Stimulated activated CD4-positive, alpha-beta T cell treated with anti-CD3 and anti-CD28 coated beads, Interleukin-1b, Interleukin-23, amount 100 ng/mL, for 4 hours (primary cell): ENCODE data around the gene ATXN1.

Experiments
- DNase-seq, 2 donors: peaks; one replicate each; pipeline ENCODE4 v3.0.0-alpha.2; 2020; ENCODE audit warnings: low read depth in 2 of 2

The ATXN1 gene

DNA sequence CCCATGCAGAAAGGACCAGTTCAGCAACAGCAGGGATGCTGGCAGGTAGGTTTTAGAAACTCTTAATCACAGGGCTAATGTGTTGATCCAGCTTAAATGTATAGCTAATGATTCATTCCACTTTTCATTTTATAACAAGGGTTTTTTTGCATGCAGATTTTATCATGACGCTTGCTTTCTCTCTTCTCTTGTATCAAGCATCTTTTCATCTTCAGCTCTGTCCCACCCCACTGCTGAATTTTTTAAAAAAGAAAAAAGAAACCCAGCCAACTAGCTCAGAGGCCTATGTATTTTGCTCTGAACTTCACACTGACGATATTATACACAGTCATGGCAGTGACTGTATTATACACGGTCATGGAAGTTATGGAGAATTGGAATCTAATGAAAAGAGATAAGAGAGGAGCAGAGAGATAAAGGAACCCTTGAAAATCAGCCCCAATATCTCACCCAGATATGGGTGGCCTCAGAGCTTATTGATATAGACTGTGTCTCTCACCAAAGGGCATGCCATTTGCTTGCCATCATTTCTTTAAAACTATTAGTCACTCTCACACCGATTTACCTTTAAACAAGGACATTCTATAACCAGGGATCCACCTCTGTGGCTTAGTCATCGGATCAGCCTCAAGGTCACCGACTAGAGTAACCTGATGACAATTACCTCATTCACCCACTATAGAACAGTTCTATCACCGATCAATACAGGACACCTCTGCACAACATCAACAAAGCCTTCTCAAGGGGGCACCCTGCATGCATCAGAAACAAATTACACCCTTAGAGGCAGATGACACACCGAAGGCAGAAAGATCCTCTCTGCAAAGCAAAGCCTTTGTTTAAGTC is 222.0 kb downstream of the ATXN1 start:
- DNase-seq: no peak

DNA sequence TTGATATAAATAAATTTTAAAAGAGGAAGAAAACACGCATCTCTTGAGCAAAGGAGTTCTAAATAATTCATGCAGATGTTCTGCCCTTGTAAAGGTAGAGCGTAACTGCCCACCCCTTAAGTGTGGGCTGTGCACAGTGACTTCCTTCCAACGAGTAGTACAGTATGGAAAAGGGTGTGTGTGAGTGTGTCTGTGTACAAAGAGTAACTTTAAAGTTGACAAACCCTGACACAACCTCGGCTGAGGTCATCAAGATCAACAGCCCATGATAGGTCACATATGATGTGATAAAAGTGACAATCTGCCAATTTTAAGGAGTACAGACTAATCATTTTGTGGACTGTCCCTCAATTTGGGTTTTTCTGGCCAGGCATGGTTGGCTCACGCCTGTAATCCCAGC is 225.7 kb downstream of the ATXN1 start:
- no peak for DNase-seq

DNA sequence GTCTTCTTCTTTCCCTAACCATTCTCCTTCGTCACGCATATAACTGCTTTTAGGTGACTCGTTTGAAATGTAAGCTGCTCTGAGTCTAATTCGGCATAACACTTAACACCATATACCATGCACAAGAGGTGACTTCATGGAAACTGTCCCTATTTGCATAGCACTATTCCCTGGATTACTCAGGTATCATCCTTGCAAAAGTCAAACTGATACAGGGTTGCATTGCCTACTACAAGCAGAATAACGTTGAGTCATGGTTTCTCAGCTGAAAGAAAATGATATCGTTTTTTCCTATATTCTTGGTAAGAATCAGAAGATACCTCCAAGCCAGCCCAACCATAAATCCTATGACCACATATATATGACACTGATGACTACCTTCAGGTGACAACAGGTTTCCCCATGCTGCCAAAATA is 227.5 kb downstream of the ATXN1 start:
- no peak for DNase-seq

DNA sequence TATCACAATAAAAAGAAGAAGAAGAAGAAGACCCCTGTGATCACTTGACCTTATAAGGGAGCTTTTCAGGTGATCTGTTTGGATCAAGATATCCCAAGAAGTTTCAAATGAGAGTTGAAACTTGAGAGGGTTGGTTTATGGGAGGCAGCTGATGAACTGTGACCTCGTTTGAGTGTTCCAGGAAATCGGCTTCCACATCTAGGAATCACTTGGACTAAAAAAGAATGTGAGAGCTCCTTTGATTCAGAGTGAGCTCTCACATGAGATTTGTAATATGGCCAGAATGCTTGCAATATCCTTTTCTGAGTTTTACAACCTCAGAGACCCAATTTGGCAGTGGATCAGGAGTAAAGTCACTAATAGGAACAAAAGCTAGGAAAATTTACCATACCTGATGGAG is 228.1 kb downstream of the ATXN1 start:
- no peak for DNase-seq

DNA sequence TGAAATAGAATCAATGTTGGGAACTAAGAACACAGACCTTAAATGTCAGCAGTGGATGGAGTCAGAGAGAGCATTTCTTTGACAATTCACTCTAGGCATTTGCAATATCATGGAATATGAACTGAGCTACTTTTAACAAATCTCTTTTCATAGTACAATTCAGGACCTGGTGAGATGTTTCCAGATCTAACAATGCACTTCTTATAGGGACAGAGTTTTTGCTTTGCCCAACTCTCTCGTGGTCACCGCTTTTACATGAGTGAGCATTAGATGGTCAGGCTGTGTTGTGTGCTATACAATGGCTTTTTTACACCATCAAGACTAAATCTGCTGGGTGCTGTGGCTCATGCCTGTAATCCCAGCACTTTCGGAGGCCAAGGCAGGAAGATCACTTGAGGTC is 233.6 kb downstream of the ATXN1 start:
- no peak for DNase-seq

DNA sequence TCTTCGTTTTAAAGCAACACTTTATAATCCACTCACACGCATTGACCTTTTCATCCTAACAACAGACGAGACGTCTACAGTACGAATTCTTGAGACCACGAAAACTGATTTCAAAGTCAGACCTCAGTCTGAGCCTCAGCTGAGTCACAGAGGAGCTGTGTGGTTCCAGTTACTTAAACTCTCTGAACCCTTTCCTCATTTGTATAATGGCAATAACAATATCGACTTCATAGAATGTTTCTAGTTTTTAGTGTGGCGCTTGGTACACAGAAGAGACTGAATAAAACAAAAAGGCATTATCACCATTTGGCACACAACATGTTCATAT is 236.9 kb downstream of the ATXN1 start:
- DNase-seq: no peak

DNA sequence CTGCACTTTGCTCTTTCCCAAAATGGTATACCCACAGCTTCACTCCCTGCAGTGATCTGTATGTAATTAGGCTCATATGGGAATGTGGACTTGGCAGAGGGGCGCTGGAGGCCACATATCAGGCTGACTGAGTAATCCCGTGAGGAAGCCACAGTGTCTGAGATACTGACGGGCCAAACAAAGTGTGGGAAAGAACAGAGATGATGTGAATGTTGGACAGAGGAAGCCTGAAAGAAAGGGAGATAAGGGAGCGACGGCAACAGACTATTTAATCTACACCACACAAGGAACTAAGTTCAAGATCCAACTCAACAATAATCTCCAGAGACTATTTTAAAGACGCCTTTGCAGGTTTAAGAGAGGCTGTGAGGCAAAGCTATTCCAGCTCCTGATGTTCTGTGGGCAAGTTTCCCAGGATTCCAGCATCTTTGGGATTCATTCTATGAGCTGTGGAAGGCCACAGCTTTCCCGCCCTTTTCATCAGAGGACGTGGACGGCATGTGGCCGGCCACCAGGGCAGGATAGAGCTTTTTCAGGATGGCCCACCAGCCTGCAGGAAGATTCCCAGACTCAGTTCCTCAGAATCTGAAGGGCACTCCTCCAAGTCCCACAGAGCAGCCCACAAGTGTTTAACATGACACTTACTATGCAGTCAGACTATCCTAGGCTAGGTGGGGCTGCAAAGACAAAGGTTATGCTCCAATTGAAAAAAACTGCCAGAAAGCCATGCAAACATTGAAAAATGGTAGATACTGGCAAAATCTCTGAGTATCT is 237.5 kb downstream of the ATXN1 start:
- no peak for DNase-seq

DNA sequence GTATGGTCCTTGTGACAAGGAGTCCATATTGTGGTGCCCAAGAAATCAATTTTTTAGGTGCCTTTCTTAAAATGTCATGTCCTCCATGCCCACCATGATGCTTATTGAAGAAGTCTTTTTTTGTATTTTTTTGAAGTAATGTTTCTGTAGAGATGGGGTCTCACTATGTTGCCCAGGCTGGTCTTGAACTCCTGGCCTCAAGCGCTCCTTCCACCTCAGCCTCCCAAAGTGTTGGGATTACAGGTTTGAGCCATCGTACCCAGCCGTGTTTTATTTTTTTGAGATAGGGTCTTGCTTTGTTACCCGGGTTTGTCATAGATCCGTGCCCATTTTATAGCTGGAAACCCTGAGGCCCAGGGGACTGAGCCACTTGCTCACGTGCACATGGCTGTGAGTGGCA is 238.3 kb downstream of the ATXN1 start:
- DNase-seq: no peak

DNA sequence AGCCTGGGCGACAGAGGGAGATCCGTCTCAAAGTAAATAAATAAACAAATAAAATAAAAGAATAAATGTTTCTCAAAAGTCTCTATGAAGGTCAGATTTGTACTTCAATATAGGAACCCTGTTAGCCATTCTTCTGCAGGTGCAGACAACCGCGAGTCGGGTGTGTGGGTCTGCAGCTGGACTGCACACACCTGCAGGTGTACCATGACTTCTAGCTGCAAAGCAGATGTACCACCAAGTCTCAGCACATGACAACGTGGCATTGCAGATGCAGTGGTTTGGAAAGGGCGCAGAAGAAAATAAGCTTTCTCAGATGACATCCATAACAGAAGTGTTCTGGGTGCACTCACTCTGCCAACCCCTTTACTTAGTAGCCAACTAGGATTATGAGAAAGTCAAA is 239.7 kb downstream of the ATXN1 start:
- no peak for DNase-seq

DNA sequence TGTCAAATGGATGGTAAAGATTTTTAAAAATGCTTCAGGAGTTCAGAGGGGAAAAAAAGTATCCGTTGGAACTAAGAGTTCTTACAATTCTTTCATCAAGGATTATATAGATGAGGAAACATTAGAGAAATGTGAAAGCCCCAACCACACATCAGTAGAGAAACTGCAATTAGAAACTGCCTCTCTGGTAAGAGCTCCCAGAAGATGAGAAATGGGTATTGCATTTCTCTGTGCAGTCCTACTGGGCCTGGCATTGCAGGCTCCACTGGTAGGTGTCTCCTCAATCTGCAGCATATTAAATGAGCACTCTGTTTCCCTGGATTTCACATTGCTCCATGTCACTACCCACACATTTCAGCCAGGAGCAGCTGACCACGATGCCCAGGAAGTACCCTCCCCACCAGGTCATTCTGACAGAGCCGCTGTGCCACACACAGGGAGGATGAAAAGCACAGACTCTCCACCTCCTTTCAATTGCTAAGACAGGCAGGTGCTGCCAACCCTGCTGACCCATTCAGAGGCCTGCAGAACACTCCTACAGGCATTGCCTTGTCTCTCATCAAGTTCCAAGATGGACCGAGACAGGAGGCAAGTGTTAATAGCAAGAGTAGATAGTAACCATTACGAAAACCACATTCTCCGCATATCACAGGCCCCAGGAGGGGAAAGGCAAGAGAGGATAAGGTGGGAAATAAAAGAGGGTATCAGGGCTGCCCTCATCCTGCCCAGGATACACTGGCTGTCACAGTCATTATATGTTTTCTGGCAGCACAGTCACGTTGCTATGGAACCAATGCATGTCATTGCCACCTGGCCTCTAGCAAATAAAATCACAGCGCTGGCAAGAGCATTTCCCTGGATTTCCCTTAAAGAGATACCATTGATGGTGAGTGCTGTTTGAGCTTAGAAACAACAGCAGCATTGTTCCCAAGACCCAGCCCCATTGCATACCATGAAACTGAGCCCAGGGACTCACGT is 241.7 kb downstream of the ATXN1 start:
- no peak for DNase-seq

DNA sequence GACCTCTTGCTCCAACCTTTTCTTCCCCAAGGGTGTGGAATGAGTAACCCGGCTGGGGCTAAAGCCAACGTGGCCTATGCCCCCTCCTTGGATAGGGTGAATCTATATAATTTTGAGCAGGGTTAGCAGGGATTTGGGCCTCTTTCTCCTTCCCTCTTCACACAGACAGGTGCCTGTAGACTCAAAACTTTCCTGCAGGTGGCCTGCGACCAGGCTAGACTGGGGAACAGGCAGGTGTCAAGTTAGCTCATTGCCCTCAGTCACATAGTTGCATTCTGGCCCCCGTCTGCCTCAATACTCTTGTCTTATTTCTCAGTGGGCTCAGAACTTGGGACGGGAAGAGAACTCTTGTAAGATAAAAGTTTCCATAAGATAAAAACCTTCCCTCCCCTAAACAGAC is 243.0 kb downstream of the ATXN1 start:
- DNase-seq: no peak

DNA sequence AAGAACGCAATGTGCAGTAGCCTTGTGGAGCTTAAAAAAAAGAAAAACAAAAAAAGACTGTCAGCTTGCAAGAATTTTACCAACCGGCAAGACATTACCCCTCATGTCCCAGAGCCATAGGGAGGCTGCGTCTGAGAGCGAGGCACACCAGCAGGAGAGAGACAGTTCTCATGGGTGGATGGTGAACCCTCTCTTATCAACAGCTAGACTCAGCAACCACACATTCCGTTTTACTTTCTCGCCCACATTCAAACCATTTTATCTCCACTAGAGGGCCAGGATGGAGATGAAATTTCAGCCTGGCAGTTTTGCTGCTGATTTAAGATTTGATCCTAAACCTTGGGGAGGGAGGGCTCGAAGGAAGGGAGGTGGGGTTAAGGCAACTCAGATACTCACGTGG is 247.0 kb downstream of the ATXN1 start:
- DNase-seq: no peak

DNA sequence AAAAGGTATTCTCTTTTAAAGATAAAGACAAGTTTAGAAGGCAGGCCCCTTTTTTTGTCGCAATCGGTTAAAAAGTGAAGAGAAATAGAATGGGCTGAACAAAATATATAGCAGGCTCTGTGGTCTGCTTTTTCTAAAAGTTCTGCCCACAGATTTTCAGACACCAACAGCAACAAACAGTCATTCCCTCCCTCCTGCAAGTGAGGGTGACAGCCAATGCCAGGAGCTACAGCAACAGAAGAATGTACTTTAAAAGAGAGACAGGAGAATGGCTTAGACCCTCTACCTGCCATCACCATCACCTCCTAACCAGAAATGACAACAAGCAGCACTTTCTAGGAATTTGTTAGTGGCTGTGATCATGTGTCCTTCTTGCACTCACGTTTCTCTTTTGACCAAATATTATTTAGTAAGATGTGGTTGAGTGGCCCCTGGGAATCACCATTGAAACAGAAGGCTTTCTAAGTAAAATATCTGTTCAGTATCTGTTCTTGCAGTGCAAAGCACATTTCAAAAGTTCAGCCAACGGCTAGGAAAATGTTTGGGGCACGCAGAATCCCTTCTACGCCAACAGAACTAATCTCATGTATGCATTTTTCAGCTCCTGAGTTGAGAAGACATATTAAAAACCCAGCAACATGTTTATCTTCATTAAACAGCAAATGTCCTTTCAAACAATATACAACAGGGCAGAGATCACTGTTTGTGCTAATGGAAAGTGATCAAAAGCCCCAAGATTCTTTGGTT is 248.5 kb downstream of the ATXN1 start:
- DNase-seq: no peak

DNA sequence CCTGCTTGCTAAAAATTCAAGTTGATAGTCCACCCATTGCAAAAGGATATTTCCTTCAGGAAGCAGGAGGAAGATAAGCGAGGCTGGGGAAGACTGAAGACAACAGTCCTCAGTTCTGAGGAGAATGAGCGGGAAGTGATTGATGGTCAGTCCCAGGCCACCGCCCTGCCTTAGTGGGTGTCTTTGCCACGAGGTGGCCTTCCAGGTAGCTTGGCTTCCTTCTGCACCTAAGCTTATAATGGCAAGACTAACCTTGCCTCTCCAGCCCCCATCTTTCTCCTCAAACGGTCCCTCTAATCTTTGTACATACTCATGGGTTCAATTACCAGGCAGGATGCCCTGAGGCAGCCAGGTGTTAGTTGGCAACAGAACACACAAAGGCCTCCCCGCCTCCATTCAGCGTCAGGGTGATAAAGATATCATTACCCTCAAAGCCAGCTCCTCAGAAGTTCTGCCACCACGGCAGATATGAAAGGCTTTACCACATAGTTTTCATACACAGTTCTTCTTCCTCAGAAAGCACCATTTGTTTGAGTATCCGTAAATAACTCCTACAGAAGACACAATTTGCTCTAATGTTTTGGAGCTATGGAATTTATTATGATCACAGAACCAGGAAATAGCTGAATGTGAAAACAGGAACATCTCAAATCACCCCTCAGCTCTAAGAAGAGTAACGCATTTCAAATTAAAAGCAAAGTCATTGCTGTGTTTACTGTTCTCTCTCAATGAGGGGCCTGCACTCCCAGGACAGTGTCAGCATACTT is 249.4 kb downstream of the ATXN1 start:
- DNase-seq: no peak

DNA sequence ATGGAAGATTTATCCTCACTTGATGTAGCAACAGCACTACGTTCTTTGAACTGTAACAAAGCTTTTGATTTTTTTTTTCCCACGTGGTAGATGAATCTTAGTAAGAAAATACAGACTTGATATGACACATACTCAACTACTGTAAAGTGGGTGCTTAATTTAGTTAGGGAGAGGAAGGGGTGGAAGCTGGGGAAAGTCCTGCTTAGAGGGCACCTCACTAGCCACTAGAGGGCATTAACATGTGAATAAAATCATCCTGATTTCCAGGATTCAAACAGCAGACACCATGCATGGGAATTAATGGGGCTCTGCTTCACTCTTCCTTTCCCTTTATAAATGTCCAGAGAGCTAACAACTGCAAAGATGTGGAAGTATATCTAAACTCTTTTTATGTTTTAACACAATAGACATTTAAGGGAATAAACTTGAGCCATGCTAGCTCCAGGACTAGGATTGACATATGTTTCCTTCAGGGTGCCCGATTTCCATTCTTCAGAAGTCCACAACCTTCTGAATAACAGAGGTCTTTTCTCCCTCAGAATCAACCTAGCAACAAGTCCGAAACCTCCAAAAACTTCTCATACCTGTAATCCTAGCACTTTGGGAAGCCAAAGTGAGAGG is 250.1 kb downstream of the ATXN1 start:
- no peak for DNase-seq

DNA sequence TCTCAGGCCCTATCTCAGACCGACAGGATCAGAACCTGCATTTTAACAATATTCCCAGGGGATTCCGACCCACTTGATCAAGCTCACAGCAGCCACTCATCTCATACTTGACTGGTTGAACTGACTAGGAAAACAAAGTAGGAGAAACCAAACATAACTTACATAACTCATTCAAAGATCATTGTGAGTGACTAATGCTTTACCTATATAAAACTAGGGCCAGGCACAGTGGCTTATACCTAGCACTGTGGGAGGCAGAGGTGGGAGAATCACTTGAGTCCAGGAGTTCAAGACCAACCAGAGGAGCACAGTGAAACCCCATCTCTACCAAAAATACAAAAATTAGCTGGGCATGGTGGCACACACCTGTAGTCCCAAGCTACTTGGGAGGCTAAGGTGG is 251.0 kb downstream of the ATXN1 start:
- DNase-seq: no peak

DNA sequence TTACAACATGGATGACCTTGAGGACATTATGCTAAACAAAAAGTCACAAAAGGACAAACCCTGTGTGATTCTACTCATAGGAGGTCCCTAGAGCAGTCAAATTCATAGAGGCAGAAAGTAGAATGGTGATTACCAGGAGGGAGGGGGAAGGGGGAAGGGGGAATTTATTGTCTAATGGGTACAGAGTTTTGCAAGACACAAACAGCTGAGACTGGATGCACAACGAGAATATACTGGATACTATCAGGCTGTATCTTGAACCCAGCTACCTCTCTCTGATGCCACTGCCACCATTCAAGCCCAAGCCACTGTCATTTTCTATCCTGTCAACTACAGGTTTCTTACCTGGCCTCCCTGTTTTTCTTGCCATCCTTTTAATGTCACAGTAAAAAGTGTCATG is 252.3 kb downstream of the ATXN1 start:
- DNase-seq: no peak

DNA sequence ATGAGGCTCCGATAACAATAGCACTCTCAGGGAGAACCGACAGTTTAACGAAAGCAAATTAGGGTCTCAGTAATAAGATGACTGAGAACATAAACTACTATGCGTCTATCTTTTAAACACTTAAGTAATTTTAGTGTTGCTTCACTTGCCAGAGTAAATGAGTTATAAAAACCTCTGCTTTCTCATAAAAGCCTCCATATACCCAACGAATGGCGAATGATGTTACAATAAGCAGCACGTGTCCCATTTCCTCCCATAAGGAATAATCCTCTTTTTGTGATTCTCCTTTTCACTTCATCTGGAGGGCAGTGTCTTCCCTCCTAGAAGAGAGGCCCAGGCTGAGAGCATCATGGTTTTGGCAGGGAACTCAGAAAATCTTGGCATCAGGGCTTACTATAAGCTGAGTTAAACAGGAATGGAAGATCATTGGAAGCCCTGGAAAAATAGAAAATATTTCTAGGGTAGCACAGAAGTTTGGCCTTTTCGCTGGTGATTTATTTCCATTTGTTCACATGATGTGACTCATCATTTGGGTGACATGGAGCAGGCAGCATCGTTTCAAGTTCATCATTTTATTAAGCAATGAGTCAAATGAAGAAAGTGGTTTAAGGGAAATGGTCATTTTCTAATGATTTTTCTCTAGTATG is 255.4 kb downstream of the ATXN1 start:
- no peak for DNase-seq

DNA sequence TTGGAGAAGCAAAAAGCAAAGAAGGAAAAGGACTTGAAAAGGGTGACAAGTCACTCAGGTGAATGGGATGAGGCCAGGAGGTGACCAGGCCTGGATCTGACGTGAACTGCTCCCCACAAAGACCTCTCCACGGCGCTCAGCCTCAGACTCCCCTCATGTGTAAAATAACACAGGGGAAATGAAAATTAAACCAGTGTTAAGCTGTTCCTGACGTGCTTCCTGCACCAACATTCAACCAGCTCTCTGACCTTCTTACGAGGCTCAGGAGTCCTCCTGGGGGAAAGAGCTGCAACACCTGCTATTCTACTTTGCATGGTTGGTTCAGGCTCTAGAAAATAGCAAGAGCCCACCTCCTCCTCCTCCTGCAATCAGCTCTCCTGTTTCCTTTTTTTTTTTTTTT is 256.7 kb downstream of the ATXN1 start:
- no peak for DNase-seq

DNA sequence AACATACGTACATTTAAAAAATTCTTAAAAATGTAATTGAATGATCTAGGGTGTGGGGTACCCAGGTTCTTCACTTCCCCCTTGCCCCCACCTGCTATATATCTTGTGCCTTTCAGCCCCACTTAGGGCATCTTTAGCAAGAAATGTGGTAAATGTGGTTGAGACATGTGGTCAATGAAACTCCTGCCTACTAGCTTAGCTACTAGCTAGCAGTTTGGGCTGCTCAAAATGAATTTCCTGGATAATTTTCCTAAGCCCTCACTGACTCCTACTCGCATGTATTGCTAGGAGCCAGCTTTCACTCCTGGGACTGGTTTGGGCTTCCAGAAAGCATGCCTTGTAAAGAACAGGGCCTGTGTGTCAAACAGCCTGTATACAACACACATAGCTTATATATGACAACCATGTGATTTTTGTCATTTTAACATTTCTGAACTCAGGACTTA is 257.3 kb downstream of the ATXN1 start:
- no peak for DNase-seq
